Thyroid gland (tissue), 4 donors: Measurements from ENCODE around the gene NFIX. TPM values are rescaled to one million over a fixed set of nuclear protein-coding genes. Genes with fewer than 3 reads are reported as not detected.

Experiments used
- DNase-seq, 2 donors: peaks; one replicate each; pipeline ENCODE4 v3.0.0-alpha.2; 2019
- H3K27ac ChIP-seq, 3 donors: fragments of 200-600 bp; sonication (generic); 1 replicate in 2 of 3; 2 replicates in 1 of 3; pipeline ENCODE4 v1.5.1; 2016 to 2019; ENCODE audit warnings: mild to moderate bottlenecking in 1 of 3, moderate library complexity in 1 of 3
- H3K27me3 ChIP-seq: fragments of 200-600 bp; sonication (generic); one replicate; pipeline ENCODE4 v1.5.1; 2019
- H3K36me3 ChIP-seq, 2 donors: fragments of 200-600 bp; sonication (generic); one replicate each; pipeline ENCODE4 v1.5.1; 2016 to 2019
- H3K4me1 ChIP-seq, 2 donors: fragments of 200-600 bp; sonication (generic); one replicate each; pipeline ENCODE4 v1.5.1; 2017 to 2019
- H3K4me3 ChIP-seq, 3 donors: fragments of 200-600 bp; sonication (generic); replicated peaks in 1 of 3; 1 replicate in 2 of 3; 2 replicates in 1 of 3; pipeline ENCODE4 v1.5.1; 2016; ENCODE audit warnings: mild to moderate bottlenecking in 1 of 3
- H3K9me3 ChIP-seq: fragments of 200-600 bp; sonication (generic); one replicate; pipeline ENCODE4 v1.5.1; 2017
- POLR2A ChIP-seq, 2 donors: fragments of 450-650 bp; IDR thresholded peaks; one replicate each; pipeline ENCODE4 v1.6.1; 2017; ENCODE audit warnings: antibody characterized with exemption in 2 of 2, mild to moderate bottlenecking in 2 of 2, moderate library complexity in 1 of 2
- WGBS, 2 donors: methylation state at CpG; one replicate each; pipeline ENCODE4 v1.1.5; 2017; 5-methylcytosine and 5-hydroxymethylcytosine counted together
- intact Hi-C: fragments of 100-400 bp; cut with DNase I; formaldehyde crosslinking; loops from one replicate; pipeline ENCODE4 v1.15.1; 2023
- total RNA-seq, 4 donors: library from RNA; depleted of rRNA; stranded (reverse); fragments of >200 nt; gene quantifications; one replicate each; pipeline ENCODE4 v1.2.3, GENCODE V29; 2016
- TF ChIP-seq, protein P1 (sequence below), 6 experiments: fragments of 200-600 bp in 3 of 6; fragments of 450-650 bp in 3 of 6; sonication (generic) in 3 of 6; IDR thresholded peaks; one replicate each; pipeline ENCODE4 v1.5.1; 2016 to 2019; ENCODE audit warnings: antibody characterized with exemption in 6 of 6, mild to moderate bottlenecking in 2 of 6, inconsistent platforms in 1 of 6, moderate library complexity in 1 of 6

NFIX gene
- total RNA-seq, 4 donors from 2014 or later, result 38.8 to 70.2 (median 62.4) TPM

GRCh38 chr19:13122980-13123957 lies 128.0 kb downstream of the NFIX start:
- Histone ChIP-seq H3K27me3 (no peaks in the 10 kb centered on the region), H3K27ac (no peak overlapping the region), H3K36me3 (no peaks in the 10 kb centered on the region), H3K4me1 (peaks cover 15% of the 10 kb centered on the region in 2 donors), H3K9me3 (no peaks in the 10 kb centered on the region), H3K4me3 (no peak overlapping the region)
- no peak for TF ChIP-seq POLR2A (IDR thresholded peaks at IDR 0.05)
- no peak for DNase-seq
- 92% methylated on average over 20 of the region's 20 CpGs for WGBS, 2 donors
- intact Hi-C loops, result no loop called here

DNA sequence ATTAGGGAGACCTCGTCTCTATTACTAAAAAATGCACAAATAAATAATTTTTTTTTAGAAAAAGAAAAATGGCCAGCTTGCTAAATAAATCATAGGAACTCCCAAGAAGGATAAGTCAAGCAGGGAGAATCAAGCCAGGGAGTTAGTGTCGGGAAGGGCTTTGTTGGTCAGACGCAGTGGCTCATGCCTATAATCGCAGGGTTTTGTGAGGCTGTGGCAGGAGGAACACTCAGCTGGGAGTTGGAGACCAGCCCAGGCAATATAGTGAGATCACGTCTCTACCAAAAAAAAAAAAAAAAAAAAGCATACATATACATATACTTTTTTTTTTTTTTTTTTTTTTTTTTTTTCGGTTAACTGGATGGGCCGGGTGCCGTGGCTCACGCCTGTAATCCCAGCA lies 131.8 kb downstream of the NFIX start:
- Histone ChIP-seq H3K27me3 (no peaks in the 10 kb centered on the region), H3K9me3 (no peaks in the 10 kb centered on the region), H3K4me1 (no peaks in the 10 kb centered on the region), H3K27ac (no peak overlapping the region), H3K4me3 (no peak overlapping the region), H3K36me3 (no peaks in the 10 kb centered on the region)
- WGBS, 2 donors, result 86 to 92% methylated on average over 9 of the region's 9 CpGs
- TF ChIP-seq, protein P1, sequence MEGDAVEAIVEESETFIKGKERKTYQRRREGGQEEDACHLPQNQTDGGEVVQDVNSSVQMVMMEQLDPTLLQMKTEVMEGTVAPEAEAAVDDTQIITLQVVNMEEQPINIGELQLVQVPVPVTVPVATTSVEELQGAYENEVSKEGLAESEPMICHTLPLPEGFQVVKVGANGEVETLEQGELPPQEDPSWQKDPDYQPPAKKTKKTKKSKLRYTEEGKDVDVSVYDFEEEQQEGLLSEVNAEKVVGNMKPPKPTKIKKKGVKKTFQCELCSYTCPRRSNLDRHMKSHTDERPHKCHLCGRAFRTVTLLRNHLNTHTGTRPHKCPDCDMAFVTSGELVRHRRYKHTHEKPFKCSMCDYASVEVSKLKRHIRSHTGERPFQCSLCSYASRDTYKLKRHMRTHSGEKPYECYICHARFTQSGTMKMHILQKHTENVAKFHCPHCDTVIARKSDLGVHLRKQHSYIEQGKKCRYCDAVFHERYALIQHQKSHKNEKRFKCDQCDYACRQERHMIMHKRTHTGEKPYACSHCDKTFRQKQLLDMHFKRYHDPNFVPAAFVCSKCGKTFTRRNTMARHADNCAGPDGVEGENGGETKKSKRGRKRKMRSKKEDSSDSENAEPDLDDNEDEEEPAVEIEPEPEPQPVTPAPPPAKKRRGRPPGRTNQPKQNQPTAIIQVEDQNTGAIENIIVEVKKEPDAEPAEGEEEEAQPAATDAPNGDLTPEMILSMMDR (IDR thresholded peaks at IDR 0.05), result no peak
- no peak for TF ChIP-seq POLR2A (IDR thresholded peaks at IDR 0.05)
- intact Hi-C loops, result no loop called here
- DNase-seq, result no peak

GRCh38 chr19:13127811-13128575 lies 132.7 kb downstream of the NFIX start:
- intact Hi-C loops, result no loop called here
- no peak for DNase-seq
- Histone ChIP-seq H3K4me3 (no peak overlapping the region), H3K27me3 (no peaks in the 10 kb centered on the region), H3K27ac (no peak overlapping the region), H3K9me3 (no peaks in the 10 kb centered on the region), H3K4me1 (peaks cover 0 to 3% of the 10 kb centered on the region in 2 donors), H3K36me3 (no peaks in the 10 kb centered on the region)
- no peak for TF ChIP-seq POLR2A (IDR thresholded peaks at IDR 0.05)
- TF ChIP-seq, protein P1 (IDR thresholded peaks at IDR 0.05), result no peak
- WGBS, 2 donors, result 87 to 96% methylated on average over 6 of the region's 6 CpGs

DNA sequence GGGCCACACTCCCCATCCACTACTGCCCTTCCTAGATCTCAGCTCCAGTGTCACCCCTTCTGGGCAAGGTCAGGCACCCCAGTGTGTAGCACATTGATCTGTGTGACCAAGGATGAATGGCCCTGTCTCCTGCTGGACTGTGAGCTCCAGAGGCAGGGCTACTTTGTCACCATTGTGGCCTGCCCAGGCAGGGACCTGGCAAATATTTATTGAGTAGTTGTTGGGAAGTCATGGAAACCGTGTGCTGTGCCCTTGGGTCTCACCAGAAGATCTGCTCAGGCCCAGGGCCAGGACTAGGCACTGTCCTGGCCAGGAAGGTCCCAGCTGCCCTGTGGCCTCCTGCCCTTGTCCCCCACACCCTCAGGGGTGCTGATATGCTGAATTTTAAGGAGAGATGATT lies 133.3 kb downstream of the NFIX start:
- Histone ChIP-seq H3K36me3 (no peaks in the 10 kb centered on the region), H3K27me3 (no peaks in the 10 kb centered on the region), H3K4me3 (no peak overlapping the region), H3K9me3 (no peaks in the 10 kb centered on the region), H3K4me1 (peaks cover 0 to 8% of the 10 kb centered on the region in 2 donors), H3K27ac (no peak overlapping the region)
- intact Hi-C loops, result no loop called here
- 80% methylated on average over 1 of the region's 1 CpG; no CpG with 5 or more reads in 1 of the 2 donors for WGBS, 2 donors
- no peak for TF ChIP-seq POLR2A (IDR thresholded peaks at IDR 0.05)
- TF ChIP-seq, protein P1 (IDR thresholded peaks at IDR 0.05), result no peak
- no peak for DNase-seq

DNA sequence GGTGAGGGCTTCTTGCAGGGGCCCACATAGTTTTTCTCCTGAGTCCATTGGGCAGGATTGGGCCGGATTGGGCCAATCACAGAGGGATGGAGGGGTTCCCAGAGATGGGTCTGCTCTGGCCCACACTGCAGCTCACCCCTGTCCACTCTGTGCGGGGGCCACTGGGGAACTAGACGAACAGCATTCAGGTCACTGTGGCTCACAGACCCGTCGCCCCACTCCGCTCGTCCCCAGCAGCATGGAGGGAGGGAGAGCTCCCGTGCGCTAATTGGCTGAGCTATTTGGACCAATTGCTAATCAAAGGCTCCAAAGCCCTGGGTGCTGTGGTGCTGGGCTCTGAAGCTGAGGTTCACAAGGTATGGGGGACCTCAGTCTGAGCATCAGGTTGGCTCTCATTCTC lies 134.1 kb downstream of the NFIX start:
- WGBS, 2 donors, result 90 to 95% methylated on average over 2 to 7 of the region's 9 CpGs
- TF ChIP-seq, protein P1 (IDR thresholded peaks at IDR 0.05), result no peak
- no peak for TF ChIP-seq POLR2A (IDR thresholded peaks at IDR 0.05)
- no peak for DNase-seq
- intact Hi-C loops, result no loop called here
- Histone ChIP-seq H3K36me3 (no peaks in the 10 kb centered on the region), H3K4me3 (no peak overlapping the region), H3K9me3 (no peaks in the 10 kb centered on the region), H3K4me1 (peaks cover 8 to 16% of the 10 kb centered on the region in 2 donors), H3K27ac (no peak overlapping the region), H3K27me3 (no peaks in the 10 kb centered on the region)
